22Rv1 (cell line): ENCODE data around the gene TMEM184A.

Experiments
- CTCF ChIP-seq: fragments of 450-650 bp; IDR thresholded peaks from 2 replicates; pipeline ENCODE4 v1.5.1; 2017; ENCODE audit warnings: mild to moderate bottlenecking
- ZFX ChIP-seq: fragments of 450-650 bp; IDR thresholded peaks from 2 replicates; pipeline ENCODE4 v1.6.1; 2017; ENCODE audit warnings: antibody characterized with exemption, borderline replicate concordance

- TF ChIP-seq CTCF (peak; percentile 57), ZFX (no peak)
These were observed 37.3 kb upstream of the TMEM184A start for GRCh38 chr7:1593091-1593866.
